HepG2 (cell line): ENCODE data around the gene MRPL10. TPM values are rescaled to one million over a fixed set of nuclear protein-coding genes. Genes with fewer than 3 reads are reported as not detected.

Source experiments
- EED ChIP-seq: sonication (generic); formaldehyde crosslinking; IDR thresholded peaks from 2 replicates; pipeline ENCODE4 v1.5.0; 2020; ENCODE audit warnings: mild to moderate bottlenecking, missing genetic modification reagents
- HHEX ChIP-seq: IDR thresholded peaks from 2 replicates; pipeline ENCODE4 v1.6.1; 2016; ENCODE audit warnings: control low read depth
- IRF2 ChIP-seq: IDR thresholded peaks from 2 replicates; pipeline ENCODE4 v1.6.1; 2018; ENCODE audit warnings: missing genetic modification reagents, missing compliant biosample characterization
- MTF1 ChIP-seq: sonication (generic); formaldehyde crosslinking; IDR thresholded peaks from 2 replicates; pipeline ENCODE4 v1.5.0; 2020; ENCODE audit warnings: missing genetic modification reagents
- RORA ChIP-seq: sonication (generic); formaldehyde crosslinking; IDR thresholded peaks from 2 replicates; pipeline ENCODE4 v1.5.0; 2020; ENCODE audit warnings: mild to moderate bottlenecking, missing genetic modification reagents, moderate library complexity
- SNRNP70 ChIP-seq: fragments of 200-400 bp; formaldehyde crosslinking; IDR thresholded peaks from 2 replicates; pipeline ENCODE4 v1.6.1; 2017; ENCODE audit warnings: mild to moderate bottlenecking, low read depth, low read length, moderate library complexity
- SRF ChIP-seq: IDR thresholded peaks from 2 replicates; pipeline ENCODE4 v1.6.1; 2011; ENCODE audit warnings: mild to moderate bottlenecking, low read depth, low read length, moderate library complexity
- TBX2 ChIP-seq: sonication (generic); formaldehyde crosslinking; IDR thresholded peaks from 2 replicates; pipeline ENCODE4 v1.5.0; 2020; ENCODE audit warnings: missing genetic modification reagents, mild to moderate bottlenecking, borderline replicate concordance
- ZNF207 ChIP-seq: fragments of 450-650 bp; IDR thresholded peaks from 2 replicates; pipeline ENCODE4 v1.6.1; 2016; ENCODE audit warnings: antibody characterized with exemption, borderline replicate concordance
- ZNF343 ChIP-seq: sonication (generic); formaldehyde crosslinking; IDR thresholded peaks from 2 replicates; pipeline ENCODE4 v1.4.0; 2020; ENCODE audit warnings: mild to moderate bottlenecking, missing genetic modification reagents
- ZNF350 ChIP-seq: sonication (generic); formaldehyde crosslinking; IDR thresholded peaks from 2 replicates; pipeline ENCODE4 v1.4.0; 2020; ENCODE audit warnings: mild to moderate bottlenecking, low read depth, missing genetic modification reagents, borderline replicate concordance
- ZNF550 ChIP-seq: sonication (generic); formaldehyde crosslinking; IDR thresholded peaks from 2 replicates; pipeline ENCODE4 v1.4.0; 2020; ENCODE audit warnings: mild to moderate bottlenecking, missing genetic modification reagents, borderline replicate concordance
- ZNF558 ChIP-seq: sonication (generic); formaldehyde crosslinking; IDR thresholded peaks from 2 replicates; pipeline ENCODE4 v1.9.0; 2022; ENCODE audit warnings: mild to moderate bottlenecking, missing genetic modification reagents, borderline replicate concordance
- ZNF570 ChIP-seq: sonication (generic); formaldehyde crosslinking; IDR thresholded peaks from 2 replicates; pipeline ENCODE4 v1.4.0; 2020; ENCODE audit warnings: mild to moderate bottlenecking, missing genetic modification reagents, borderline replicate concordance
- ZNF605 ChIP-seq: sonication (generic); formaldehyde crosslinking; IDR thresholded peaks from 2 replicates; pipeline ENCODE4 v1.8.0; 2022; ENCODE audit warnings: mild to moderate bottlenecking, missing genetic modification reagents
- ZNF674 ChIP-seq: sonication (generic); formaldehyde crosslinking; IDR thresholded peaks from 2 replicates; pipeline ENCODE4 v1.5.0; 2020; ENCODE audit warnings: low read depth, mild to moderate bottlenecking, missing genetic modification reagents
- ZNF678 ChIP-seq: sonication (generic); formaldehyde crosslinking; IDR thresholded peaks from 2 replicates; pipeline ENCODE4 v1.4.0; 2020; ENCODE audit warnings: mild to moderate bottlenecking, missing genetic modification reagents
- ZNF737 ChIP-seq: sonication (generic); formaldehyde crosslinking; IDR thresholded peaks from 2 replicates; pipeline ENCODE4 v1.5.0; 2020; ENCODE audit warnings: missing genetic modification reagents, mild to moderate bottlenecking, borderline replicate concordance
- polyA plus RNA-seq, 8 experiments: library from polyadenylated mRNA; depleted of rRNA in 3 of 8; stranded (reverse) in 7 of 8; unstranded in 1 of 8; fragments of >200 nt; fragmentation: Illumina TruSeq in 4 of 8; extraction: Trizol in 4 of 8; gene quantifications; 2 replicates each; pipeline versions ENCODE4 v1.2.1 to v1.2.3, GENCODE V29; 2011 to 2016; ENCODE audit warnings: low read depth in 4 of 8, missing spikeins in 1 of 8, mixed read lengths in 1 of 8; ENCODE audit not compliant: insufficient read depth in 1 of 8
- total RNA-seq, 5 experiments: library from RNA; depleted of rRNA; stranded (reverse); fragments of >200 nt; fragmentation: Illumina TruSeq; extraction: Trizol; gene quantifications; 2 replicates each; pipeline ENCODE4 v1.2.3, GENCODE V29; 2016; ENCODE audit warnings: low read depth in 1 of 5
- TF ChIP-seq, protein P1 (sequence below): sonication (generic); formaldehyde crosslinking; IDR thresholded peaks from 2 replicates; pipeline ENCODE4 v1.4.0; 2020; ENCODE audit warnings: missing genetic modification reagents, borderline replicate concordance
- TF ChIP-seq, protein P2 (sequence below): sonication (generic); formaldehyde crosslinking; IDR thresholded peaks from 2 replicates; pipeline ENCODE4 v1.4.0; 2020; ENCODE audit warnings: missing genetic modification reagents
- TF ChIP-seq, protein P3 (sequence below): sonication (generic); formaldehyde crosslinking; IDR thresholded peaks from 2 replicates; pipeline ENCODE4 v1.5.1; 2020; ENCODE audit warnings: missing genetic modification reagents, mild to moderate bottlenecking, borderline replicate concordance
- TF ChIP-seq, protein P4 (sequence below): sonication (generic); formaldehyde crosslinking; IDR thresholded peaks from 2 replicates; pipeline ENCODE4 v1.5.0; 2020; ENCODE audit warnings: missing genetic modification reagents

Gene MRPL10
- total and polyA plus RNA-seq, 2 of the 13 experiments (the other 11 are each of a cell fraction or from before 2014, with no cell fraction given), result 56.7 to 149 TPM

DNA sequence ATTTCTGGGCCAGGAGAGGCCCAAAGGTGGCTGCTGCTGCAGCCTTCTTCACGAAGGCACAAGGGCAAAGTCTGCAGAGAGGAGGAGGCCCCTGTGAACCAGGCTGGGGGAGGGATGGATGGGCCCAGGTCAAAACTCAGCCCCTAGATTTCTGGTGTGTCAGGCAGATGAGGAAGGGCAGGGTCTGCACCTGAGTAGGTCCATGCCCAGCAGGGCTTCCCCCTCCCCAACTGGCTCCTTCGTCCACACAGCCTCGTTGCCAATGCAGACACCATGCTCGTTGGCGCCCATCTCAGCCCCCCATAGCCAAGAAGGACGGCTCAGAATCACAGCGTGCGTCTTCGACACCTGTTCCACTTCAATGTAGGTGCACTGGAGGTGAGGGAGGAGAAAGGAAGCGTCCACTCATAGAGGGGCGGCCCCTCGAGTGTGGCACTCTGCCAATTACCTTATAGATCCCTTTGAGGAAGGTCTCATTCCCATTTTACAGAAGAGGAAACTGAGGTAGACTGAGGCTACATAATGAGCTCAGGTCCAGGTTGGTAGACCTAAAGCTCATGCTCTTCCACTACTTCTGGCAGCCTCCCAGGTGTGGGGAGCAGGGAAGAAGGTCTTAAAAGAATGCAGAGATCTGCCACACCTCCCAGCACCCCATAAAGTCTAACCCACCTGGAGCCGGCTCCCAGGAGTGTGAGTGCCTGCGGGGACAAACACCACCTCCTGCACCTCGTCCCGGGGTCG lies 8.8 kb upstream of the MRPL10 start (continued):
- TF ChIP-seq ZNF207 (no peak), IRF2 (no peak), ZNF674 (no peak), ZNF343 (CRISPR knock-in tag) (no peak), ZNF550 (peak; percentile 79; the same call in 1 of the 2 replicates), SRF (no peak), HHEX (CRISPR knock-in tag) (no peak), ZNF558 (CRISPR knock-in tag) (no peak), SNRNP70 (no peak), ZNF605 (CRISPR knock-in tag) (no peak), ZNF737 (CRISPR knock-in tag) (no peak), ZNF350 (CRISPR knock-in tag) (no peak), RORA (no peak), MTF1 (no peak), EED (CRISPR knock-in tag) (peak; percentile 54; the same call in 1 of the 2 replicates), ZNF678 (CRISPR knock-in tag) (no peak), ZNF570 (CRISPR knock-in tag) (peak; percentile 41; the same call in 1 of the 2 replicates), TBX2 (CRISPR knock-in tag) (no peak)
- TF ChIP-seq, protein P1, sequence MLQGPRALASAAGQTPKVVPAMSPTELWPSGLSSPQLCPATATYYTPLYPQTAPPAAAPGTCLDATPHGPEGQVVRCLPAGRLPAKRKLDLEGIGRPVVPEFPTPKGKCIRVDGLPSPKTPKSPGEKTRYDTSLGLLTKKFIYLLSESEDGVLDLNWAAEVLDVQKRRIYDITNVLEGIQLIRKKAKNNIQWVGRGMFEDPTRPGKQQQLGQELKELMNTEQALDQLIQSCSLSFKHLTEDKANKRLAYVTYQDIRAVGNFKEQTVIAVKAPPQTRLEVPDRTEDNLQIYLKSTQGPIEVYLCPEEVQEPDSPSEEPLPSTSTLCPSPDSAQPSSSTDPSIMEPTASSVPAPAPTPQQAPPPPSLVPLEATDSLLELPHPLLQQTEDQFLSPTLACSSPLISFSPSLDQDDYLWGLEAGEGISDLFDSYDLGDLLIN (CRISPR knock-in tag), result no peak
- TF ChIP-seq, protein P2, sequence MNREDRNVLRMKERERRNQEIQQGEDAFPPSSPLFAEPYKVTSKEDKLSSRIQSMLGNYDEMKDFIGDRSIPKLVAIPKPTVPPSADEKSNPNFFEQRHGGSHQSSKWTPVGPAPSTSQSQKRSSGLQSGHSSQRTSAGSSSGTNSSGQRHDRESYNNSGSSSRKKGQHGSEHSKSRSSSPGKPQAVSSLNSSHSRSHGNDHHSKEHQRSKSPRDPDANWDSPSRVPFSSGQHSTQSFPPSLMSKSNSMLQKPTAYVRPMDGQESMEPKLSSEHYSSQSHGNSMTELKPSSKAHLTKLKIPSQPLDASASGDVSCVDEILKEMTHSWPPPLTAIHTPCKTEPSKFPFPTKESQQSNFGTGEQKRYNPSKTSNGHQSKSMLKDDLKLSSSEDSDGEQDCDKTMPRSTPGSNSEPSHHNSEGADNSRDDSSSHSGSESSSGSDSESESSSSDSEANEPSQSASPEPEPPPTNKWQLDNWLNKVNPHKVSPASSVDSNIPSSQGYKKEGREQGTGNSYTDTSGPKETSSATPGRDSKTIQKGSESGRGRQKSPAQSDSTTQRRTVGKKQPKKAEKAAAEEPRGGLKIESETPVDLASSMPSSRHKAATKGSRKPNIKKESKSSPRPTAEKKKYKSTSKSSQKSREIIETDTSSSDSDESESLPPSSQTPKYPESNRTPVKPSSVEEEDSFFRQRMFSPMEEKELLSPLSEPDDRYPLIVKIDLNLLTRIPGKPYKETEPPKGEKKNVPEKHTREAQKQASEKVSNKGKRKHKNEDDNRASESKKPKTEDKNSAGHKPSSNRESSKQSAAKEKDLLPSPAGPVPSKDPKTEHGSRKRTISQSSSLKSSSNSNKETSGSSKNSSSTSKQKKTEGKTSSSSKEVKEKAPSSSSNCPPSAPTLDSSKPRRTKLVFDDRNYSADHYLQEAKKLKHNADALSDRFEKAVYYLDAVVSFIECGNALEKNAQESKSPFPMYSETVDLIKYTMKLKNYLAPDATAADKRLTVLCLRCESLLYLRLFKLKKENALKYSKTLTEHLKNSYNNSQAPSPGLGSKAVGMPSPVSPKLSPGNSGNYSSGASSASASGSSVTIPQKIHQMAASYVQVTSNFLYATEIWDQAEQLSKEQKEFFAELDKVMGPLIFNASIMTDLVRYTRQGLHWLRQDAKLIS (CRISPR knock-in tag), result no peak
- TF ChIP-seq, protein P3, sequence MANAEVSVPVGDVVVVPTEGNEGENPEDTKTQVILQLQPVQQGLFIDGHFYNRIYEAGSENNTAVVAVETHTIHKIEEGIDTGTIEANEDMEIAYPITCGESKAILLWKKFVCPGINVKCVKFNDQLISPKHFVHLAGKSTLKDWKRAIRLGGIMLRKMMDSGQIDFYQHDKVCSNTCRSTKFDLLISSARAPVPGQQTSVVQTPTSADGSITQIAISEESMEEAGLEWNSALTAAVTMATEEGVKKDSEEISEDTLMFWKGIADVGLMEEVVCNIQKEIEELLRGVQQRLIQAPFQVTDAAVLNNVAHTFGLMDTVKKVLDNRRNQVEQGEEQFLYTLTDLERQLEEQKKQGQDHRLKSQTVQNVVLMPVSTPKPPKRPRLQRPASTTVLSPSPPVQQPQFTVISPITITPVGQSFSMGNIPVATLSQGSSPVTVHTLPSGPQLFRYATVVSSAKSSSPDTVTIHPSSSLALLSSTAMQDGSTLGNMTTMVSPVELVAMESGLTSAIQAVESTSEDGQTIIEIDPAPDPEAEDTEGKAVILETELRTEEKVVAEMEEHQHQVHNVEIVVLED, result no peak
- TF ChIP-seq, protein P4, sequence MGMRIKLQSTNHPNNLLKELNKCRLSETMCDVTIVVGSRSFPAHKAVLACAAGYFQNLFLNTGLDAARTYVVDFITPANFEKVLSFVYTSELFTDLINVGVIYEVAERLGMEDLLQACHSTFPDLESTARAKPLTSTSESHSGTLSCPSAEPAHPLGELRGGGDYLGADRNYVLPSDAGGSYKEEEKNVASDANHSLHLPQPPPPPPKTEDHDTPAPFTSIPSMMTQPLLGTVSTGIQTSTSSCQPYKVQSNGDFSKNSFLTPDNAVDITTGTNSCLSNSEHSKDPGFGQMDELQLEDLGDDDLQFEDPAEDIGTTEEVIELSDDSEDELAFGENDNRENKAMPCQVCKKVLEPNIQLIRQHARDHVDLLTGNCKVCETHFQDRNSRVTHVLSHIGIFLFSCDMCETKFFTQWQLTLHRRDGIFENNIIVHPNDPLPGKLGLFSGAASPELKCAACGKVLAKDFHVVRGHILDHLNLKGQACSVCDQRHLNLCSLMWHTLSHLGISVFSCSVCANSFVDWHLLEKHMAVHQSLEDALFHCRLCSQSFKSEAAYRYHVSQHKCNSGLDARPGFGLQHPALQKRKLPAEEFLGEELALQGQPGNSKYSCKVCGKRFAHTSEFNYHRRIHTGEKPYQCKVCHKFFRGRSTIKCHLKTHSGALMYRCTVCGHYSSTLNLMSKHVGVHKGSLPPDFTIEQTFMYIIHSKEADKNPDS (CRISPR knock-in tag), result no peak
